K562 (cell line): ENCODE results near the gene ITIH3. TPM values are rescaled to one million over a fixed set of nuclear protein-coding genes. Genes with fewer than 3 reads are reported as not detected.

Experiments used
- ATAC-seq: fragments of 200-7000 bp; cut with Tn5 transposase; 3 replicates; pipeline ENCODE4 v1.9.1; 2020; ENCODE audit warnings: moderate library complexity
- BruUV-seq: library from RNA; stranded (reverse); fragments of 400-500 nt; replicated peaks from 2 replicates; lab custom pipeline; 2021; lab: Mats Ljungman, UMichigan
- CTCF ChIA-PET: fragments of 300-600 bp; formaldehyde crosslinking; extraction: SDS; loops from one replicate; lab custom pipeline; 2021; ENCODE audit warnings: low intra/inter-chr PET ratio; lab: Yijun Ruan, JAX
- POLR2A ChIA-PET: fragments of 300-600, 350-650 bp; sonication (Branson Sonifier 250); formaldehyde crosslinking; extraction: SDS; loops from one replicate; lab custom pipeline; 2021; ENCODE audit warnings: antibody characterized with exemption, inconsistent platforms; lab: Yijun Ruan, JAX
- DNase-seq, 4 experiments: peaks; one replicate each; pipeline versions ENCODE4 v3.0.0 to v3.0.0-alpha.2; 2011 to 2018; ENCODE audit warnings: low spot score in 3 of 4, mixed read lengths in 3 of 4; ENCODE audit errors: extremely low read depth in 1 of 4
- FAIRE-seq: peaks from 2 replicates; lab custom pipeline; 2011; peaks lifted over from hg19 to GRCh38; lab: Jason Lieb, UNC
- H2AFZ ChIP-seq: 2 replicates; pipeline ENCODE4 v1.6.0; 2011; ENCODE audit warnings: low read depth, low read length, control low read depth, inconsistent platforms
- H3K27ac ChIP-seq: fragments of 200-600 bp; 3 replicates; pipeline ENCODE4 v1.8.0; 2011; ENCODE audit warnings: low read depth, mild to moderate bottlenecking, control low read depth, inconsistent platforms, low read length, moderate library complexity, mixed read lengths; ENCODE audit errors: extremely low read depth
- H3K27me3 ChIP-seq, 2 experiments: fragments of 300-600 bp in 1 of 2; 2 replicates in 1 of 2; 3 replicates in 1 of 2; pipeline versions ENCODE4 v1.6.0 to v1.8.0; 2011; ENCODE audit warnings: inconsistent platforms in 2 of 2, low read length in 2 of 2, mild to moderate bottlenecking in 1 of 2, mixed read lengths in 1 of 2, moderate library complexity in 1 of 2; ENCODE audit not compliant: control insufficient read depth in 2 of 2, insufficient read depth in 2 of 2
- H3K36me3 ChIP-seq: fragments of 300-600 bp; 3 replicates; pipeline ENCODE4 v1.8.0; 2011; ENCODE audit warnings: mild to moderate bottlenecking, low read length, inconsistent platforms; ENCODE audit not compliant: control insufficient read depth, insufficient read depth
- H3K4me1 ChIP-seq, 2 experiments: fragments of 200-600 bp in 1 of 2; replicated peaks in 1 of 2; 2 replicates in 1 of 2; 3 replicates in 1 of 2; pipeline versions ENCODE4 v1.5.1 to v1.8.0; 2011; ENCODE audit warnings: inconsistent platforms in 2 of 2, low read length in 2 of 2, mild to moderate bottlenecking in 1 of 2, mixed read lengths in 1 of 2, moderate library complexity in 1 of 2; ENCODE audit not compliant: control insufficient read depth in 2 of 2, insufficient read depth in 2 of 2
- H3K4me2 ChIP-seq: 2 replicates; pipeline ENCODE4 v1.6.1; 2011; ENCODE audit warnings: low read length, control low read depth, inconsistent platforms, mixed read lengths; ENCODE audit not compliant: insufficient read depth
- H3K4me3 ChIP-seq: fragments of 200-600 bp; sonication (generic), shearing (Covaris generic); 2 replicates; pipeline ENCODE4 v1.5.1; 2016; ENCODE audit warnings: control low read depth, inconsistent platforms
- H3K79me2 ChIP-seq: fragments of 200-600 bp; 3 replicates; pipeline ENCODE4 v1.8.0; 2011; ENCODE audit warnings: low read length, inconsistent platforms; ENCODE audit not compliant: control insufficient read depth, insufficient read depth
- H3K9ac ChIP-seq, 2 experiments: 2 replicates each; pipeline versions ENCODE4 v1.6.0 to v1.6.1; 2011; ENCODE audit warnings: low read depth in 2 of 2, low read length in 2 of 2, control low read depth in 1 of 2, inconsistent platforms in 1 of 2, mild to moderate bottlenecking in 1 of 2, mixed read lengths in 1 of 2; ENCODE audit not compliant: insufficient read depth in 1 of 2
- H3K9me1 ChIP-seq: one replicate; pipeline ENCODE4 v1.6.0; 2011; ENCODE audit warnings: inconsistent platforms, mild to moderate bottlenecking, low read length, moderate library complexity; ENCODE audit not compliant: control insufficient read depth, insufficient read depth
- H3K9me3 ChIP-seq: replicated peaks from 2 replicates; pipeline ENCODE4 v1.5.1; 2011; ENCODE audit warnings: low read depth, low read length, inconsistent platforms; ENCODE audit not compliant: control insufficient read depth, insufficient read depth
- H4K20me1 ChIP-seq: replicated peaks from 2 replicates; pipeline ENCODE4 v1.6.1; 2011; ENCODE audit warnings: low read length, inconsistent platforms, mixed read lengths; ENCODE audit not compliant: control insufficient read depth, insufficient read depth
- C11orf30 ChIP-seq: fragments of 450-650 bp; IDR thresholded peaks from 2 replicates; pipeline ENCODE4 v1.6.1; 2016; ENCODE audit warnings: low read depth, mild to moderate bottlenecking
- EGR1 ChIP-seq: fragments of 450-650 bp; conservative IDR thresholded peaks from 2 replicates; pipeline ENCODE4 v1.6.1; 2017; ENCODE audit warnings: mild to moderate bottlenecking
- MAFF ChIP-seq: IDR thresholded peaks from 2 replicates; pipeline ENCODE4 v1.6.1; 2012; ENCODE audit warnings: low read length, improper control_type of control experiment
- MAFG ChIP-seq: fragments of 450-650 bp; conservative IDR thresholded peaks from 2 replicates; pipeline ENCODE4 v1.6.1; 2016; ENCODE audit warnings: missing genetic modification characterization, missing compliant biosample characterization
- MAFK ChIP-seq: IDR thresholded peaks from 2 replicates; pipeline ENCODE4 v1.6.1; 2011; ENCODE audit warnings: low read length, improper control_type of control experiment
- NFE2 ChIP-seq: IDR thresholded peaks from 2 replicates; pipeline ENCODE4 v1.6.1; 2014; ENCODE audit warnings: antibody characterized with exemption, low read depth
- NFE2L1 ChIP-seq: fragments of 450-650 bp; IDR thresholded peaks from 2 replicates; pipeline ENCODE4 v1.6.1; 2016; ENCODE audit warnings: missing genetic modification characterization, low read depth, mild to moderate bottlenecking, missing compliant biosample characterization, moderate library complexity, borderline replicate concordance
- ZNF124 ChIP-seq: sonication (generic); formaldehyde crosslinking; IDR thresholded peaks from 2 replicates; pipeline ENCODE4 v1.8.1; 2022; ENCODE audit warnings: missing genetic modification reagents
- ZNF316 ChIP-seq: fragments of 450-650 bp; IDR thresholded peaks from 2 replicates; pipeline ENCODE4 v1.6.1; 2016
- WGBS: fragments of 100-300 bp; shearing (Covaris generic); methylation state at CpG from one replicate; pipeline ENCODE4 v1.1.6; 2016; ENCODE audit warnings: low coverage, mixed read lengths; ENCODE audit not compliant: insufficient coverage; ENCODE audit errors: missing lambda C conversion rate; 5-methylcytosine and 5-hydroxymethylcytosine counted together
- in situ Hi-C: fragments of 300-500 bp; cut with MboI; formaldehyde crosslinking; loops from 4 replicates; pipeline ENCODE4 v1.15.0; 2018; ENCODE audit warnings: inconsistent platforms, mixed read lengths
- intact Hi-C: fragments of 100-400 bp; cut with micrococcal nuclease; formaldehyde crosslinking; loops from 2 replicates; pipeline ENCODE4 v1.14.2; 2022
- polyA plus RNA-seq, 8 experiments: library from polyadenylated mRNA; depleted of rRNA in 4 of 8; stranded (reverse) in 5 of 8; unstranded in 3 of 8; fragments of >200 nt; fragmentation: Nextera tagmentation in 2 of 8; fragmentation: Illumina TruSeq in 1 of 8; extraction: Ambion mirVana in 2 of 8; extraction: Trizol in 1 of 8; gene quantifications; 2 replicates each; pipeline versions ENCODE4 v1.2.1 to v1.2.3, GENCODE V29; 2011 to 2014; ENCODE audit warnings: inconsistent platforms in 1 of 8, missing spikeins in 1 of 8
- total RNA-seq, 7 experiments: library from RNA; depleted of rRNA in 6 of 7; stranded (reverse); fragments of >200 nt in 6 of 7; fragmentation: Illumina TruSeq in 2 of 7; extraction: Trizol in 2 of 7; gene quantifications; 2 replicates each; pipeline versions ENCODE4 v1.2.1 to v1.2.3, GENCODE V29; 2011 to 2021; ENCODE audit warnings: low replicate concordance in 1 of 7
- TF ChIP-seq, protein P1 (sequence below): fragments of 450-650 bp; formaldehyde crosslinking; IDR thresholded peaks from 2 replicates; pipeline ENCODE4 v1.4.0; 2022; ENCODE audit warnings: missing genetic modification characterization

Gene ITIH3
- total and polyA plus RNA-seq, 9 of the 15 experiments (the other 6 are each of a cell fraction or from before 2014, with no cell fraction given), result 0.07 to 0.35 TPM; not detected in 7

DNA sequence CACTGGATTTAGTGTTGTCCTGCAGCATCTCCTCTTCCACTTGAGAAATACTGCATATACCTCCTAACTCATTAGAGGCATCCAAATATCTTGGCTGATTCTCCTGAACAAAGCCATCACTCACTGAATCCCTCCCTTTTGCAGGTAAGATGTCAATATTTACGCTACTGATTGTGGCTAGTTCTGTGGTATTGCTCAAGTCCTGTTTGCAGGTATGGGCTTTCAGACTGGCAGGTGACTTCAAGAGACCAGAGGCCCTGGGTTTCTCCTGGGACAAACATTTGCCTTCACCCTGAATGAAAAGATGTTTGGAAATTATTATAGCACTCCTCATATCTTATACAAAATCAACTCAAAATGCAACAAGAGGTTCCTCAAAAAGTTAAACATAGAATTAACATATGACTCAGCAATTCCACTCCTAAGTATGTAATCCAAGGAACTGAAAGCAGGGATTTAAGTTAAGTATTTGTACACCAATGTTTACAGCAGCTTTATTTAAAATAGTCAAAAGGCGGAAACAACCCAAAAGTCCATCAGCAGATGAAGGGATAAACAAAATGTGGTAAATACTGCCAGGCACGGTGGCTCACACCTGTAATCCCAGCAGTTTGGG lies 42.4 kb upstream of the ITIH3 start:
- Histone ChIP-seq H3K27me3 (no peaks in the 10 kb centered on the region), H3K79me2 (no peaks in the 10 kb centered on the region), H3K27ac (no peak overlapping the region), H3K9me3 (no peaks in the 10 kb centered on the region), H3K9ac (no peak overlapping the region), H2AFZ (no peak overlapping the region), H3K4me3 (no peak overlapping the region), H4K20me1 (no peaks in the 10 kb centered on the region), H3K4me1 (no peaks in the 10 kb centered on the region), H3K36me3 (peaks cover 53% of the 10 kb centered on the region; the same call in 2 of the 3 replicates), H3K4me2 (no peak overlapping the region), H3K9me1 (no peaks in the 10 kb centered on the region)
- no TSS peak for BruUV-seq
- ATAC-seq, result no peak
- TF ChIP-seq MAFG (tag), result peak; percentile 87
- peak; percentile 82 for TF ChIP-seq C11orf30
- TF ChIP-seq NFE2, result peak; percentile 66; the same call in 1 of the 2 replicates
- peak; percentile 79 for TF ChIP-seq MAFK
- TF ChIP-seq, protein P1, sequence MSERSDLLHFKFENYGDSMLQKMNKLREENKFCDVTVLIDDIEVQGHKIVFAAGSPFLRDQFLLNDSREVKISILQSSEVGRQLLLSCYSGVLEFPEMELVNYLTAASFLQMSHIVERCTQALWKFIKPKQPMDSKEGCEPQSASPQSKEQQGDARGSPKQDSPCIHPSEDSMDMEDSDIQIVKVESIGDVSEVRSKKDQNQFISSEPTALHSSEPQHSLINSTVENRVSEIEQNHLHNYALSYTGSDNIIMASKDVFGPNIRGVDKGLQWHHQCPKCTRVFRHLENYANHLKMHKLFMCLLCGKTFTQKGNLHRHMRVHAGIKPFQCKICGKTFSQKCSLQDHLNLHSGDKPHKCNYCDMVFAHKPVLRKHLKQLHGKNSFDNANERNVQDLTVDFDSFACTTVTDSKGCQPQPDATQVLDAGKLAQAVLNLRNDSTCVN, result no peak
- TF ChIP-seq MAFF, result peak; percentile 82
- peak; percentile 84 for TF ChIP-seq ZNF316
- TF ChIP-seq EGR1, result no peak
- peak; percentile 68 for TF ChIP-seq NFE2L1 (tag)
- no peak for TF ChIP-seq ZNF124
- no peak for FAIRE-seq
- in situ Hi-C loops, result no loop called here
- intact Hi-C loops, result no loop called here
- POLR2A ChIA-PET, result no interaction called here
- no peak for DNase-seq
- WGBS, result 100% methylated on average over 3 of the region's 3 CpGs
- CTCF ChIA-PET, result no interaction called here
